Stimulated activated CD8-positive, alpha-beta memory T cell treated with anti-CD3 and anti-CD28 coated beads, Interleukin-4, amount 100 ng/mL, for 4 hours (primary cell): ENCODE data around the gene NDFIP2.

Experiments
- DNase-seq, 2 donors: peaks; one replicate each; pipeline ENCODE4 v3.0.0-alpha.2; 2020; ENCODE audit warnings: low read depth in 2 of 2, low spot score in 1 of 2

The NDFIP2 gene

GRCh38 chr13:79457948-79458347 is 23.0 kb upstream of the NDFIP2 start:
- no peak for DNase-seq

- no peak for DNase-seq
Measured at GRCh38 chr13:79458436-79458835, 22.5 kb upstream of the NDFIP2 start.

DNA sequence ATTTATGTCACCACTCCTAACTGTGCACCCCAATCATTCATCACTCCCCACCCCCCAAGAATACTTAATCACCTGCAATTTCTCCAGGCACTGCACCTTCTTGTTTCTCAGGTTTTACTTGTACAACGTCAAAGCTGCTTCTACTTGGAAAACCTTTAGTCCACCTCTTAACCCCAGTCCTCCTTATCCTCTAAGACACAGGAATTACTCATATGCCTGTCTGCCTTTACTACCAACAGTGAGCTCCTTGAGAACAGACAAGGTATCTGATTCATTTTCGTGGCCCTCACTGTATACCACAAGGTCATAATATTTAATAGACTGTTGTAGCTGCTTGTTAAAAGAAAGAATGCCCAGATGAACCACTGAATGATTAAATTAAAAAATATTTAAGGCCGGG is 21.0 kb upstream of the NDFIP2 start:
- no peak for DNase-seq

DNA sequence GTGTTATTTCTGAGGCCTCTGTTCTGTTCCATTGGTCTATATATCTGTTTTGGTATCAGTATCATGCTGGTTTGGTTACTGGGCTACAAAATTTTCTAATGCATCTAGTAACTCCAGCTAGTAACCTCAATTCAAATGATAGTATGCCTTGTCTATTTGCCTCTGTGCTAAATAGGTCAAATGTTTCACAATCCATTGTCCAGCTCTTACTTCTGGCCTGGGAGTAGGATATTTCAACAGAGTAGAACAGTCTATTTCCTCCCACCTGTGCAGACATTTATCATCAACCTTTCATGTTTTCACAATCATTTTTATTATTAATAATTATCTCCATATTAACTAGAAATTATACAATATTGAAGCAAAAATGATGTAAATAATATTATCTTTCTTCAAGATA is 18.1 kb upstream of the NDFIP2 start:
- no peak for DNase-seq

DNA sequence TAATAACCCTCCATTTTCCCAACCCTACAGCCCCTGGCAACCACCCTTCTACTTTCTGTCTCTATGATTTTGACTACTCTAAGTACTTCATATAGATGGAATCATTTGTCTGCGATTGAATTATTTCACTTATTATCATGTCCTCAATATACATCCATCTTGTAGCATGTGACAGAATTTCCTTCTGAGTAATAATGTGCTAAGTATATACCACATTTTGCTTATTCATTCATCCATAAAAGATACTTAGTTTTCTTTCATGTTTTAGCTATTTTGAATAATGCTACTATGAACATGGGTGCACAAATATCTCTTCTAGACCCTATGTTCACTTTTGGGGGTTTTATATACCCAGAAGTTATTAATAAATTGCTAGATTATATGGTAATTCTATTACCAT is 17.4 kb upstream of the NDFIP2 start:
- no peak for DNase-seq

DNA sequence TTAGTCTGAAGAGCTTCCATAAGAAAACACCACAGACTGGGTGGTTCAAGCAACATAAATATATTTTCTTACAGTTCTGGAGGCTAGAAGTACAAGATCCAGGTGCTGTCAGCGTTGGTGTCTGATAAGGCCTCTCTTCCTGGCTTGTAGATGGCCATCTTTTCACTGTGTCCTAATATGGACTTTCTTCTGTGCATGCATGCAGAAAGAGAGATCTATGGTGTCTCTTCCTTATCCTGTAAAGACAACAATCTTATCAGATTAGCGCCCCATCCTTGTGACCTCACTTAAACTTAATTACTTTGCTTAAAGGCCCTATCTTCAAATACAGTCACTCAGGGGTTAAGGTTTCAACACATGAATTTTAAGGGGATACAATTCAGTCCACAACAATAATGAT is 14.1 kb upstream of the NDFIP2 start:
- DNase-seq = no peak

- no peak for DNase-seq
Measured at GRCh38 chr13:79468402-79468801, 12.6 kb upstream of the NDFIP2 start.

DNA sequence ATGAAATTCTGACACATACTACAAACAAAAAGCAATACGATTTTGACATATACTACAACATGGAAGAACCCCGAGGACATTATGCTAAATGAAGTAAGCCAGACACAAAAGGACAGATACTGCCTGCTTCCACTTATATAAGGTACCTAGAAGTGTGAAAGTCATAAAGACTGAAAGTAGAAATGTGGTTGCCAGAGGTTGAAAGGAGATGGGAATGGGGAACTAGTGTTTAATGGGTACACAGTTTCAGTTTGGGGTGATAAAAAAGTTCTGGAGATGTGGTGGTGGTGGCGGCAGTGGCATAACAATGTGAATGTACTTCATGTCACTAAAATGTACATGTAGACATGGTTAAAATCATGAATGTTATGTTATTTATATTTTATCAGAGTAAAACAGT is 12.1 kb upstream of the NDFIP2 start:
- DNase-seq = no peak

DNA sequence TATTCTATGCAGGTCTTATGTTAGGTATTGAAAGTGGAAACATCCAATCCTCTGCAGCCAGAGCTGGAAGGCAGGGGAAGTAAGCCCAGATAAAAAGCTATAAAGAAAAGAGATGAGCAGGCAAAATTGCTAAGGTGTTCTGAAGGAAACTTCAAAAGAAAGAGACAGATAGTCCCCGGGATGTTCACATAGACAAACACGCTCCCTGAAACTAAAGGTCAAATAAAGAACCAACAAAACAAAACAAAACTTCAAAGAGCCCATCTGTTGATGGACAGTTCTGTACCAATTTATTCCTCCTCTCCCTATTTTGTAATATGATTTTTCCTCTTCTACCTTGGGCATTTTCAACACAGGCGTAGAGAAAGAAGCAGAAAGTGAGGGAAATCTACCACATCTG is 11.3 kb upstream of the NDFIP2 start:
- no peak for DNase-seq

DNA sequence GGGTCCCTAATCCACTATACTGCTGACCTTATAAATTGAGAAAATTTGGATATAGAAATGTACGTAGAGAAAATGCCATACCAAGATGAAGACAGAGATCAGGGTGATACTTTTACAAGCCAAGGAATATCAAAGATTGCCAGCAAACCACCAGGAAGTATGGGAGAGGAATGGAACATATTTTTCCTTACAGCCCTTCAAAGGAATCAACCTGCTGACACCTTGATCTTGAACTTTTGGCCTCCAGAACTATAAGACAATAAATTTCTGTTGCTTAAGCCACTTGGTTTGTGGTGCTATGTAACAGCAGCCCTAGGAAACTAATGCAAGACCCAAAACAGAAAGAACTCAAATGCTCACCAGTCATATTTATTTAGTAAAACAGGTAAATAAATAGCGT is 10.3 kb upstream of the NDFIP2 start:
- no peak for DNase-seq

GRCh38 chr13:79475569-79475968 is 5.4 kb upstream of the NDFIP2 start:
- no peak for DNase-seq

- DNase-seq = no peak
Measured at GRCh38 chr13:79477968-79478367, 3.0 kb upstream of the NDFIP2 start.

DNA sequence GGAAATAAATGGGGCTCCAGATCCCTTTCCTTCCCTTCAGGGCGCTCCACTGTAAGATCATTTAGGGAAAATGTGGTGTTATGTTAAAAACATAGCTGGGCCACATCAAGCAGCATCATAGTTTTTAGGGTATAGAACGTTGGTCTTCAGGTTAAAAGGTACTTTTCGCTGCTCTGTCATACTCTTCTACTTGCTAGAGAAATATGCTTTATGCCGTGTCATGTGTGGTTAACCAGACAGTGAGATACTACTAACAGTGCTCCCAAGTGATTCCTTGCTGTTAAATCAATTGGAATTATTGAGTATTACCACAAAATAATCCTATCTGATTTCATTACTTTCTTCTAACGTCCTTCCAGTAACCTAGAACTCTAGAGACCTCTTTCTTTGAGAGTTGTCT is 1.1 kb upstream of the NDFIP2 start:
- no peak for DNase-seq

GRCh38 chr13:79481685-79482052 is 714 bp downstream of the NDFIP2 start:
- DNase-seq = peak; percentile 42 to 61

DNA sequence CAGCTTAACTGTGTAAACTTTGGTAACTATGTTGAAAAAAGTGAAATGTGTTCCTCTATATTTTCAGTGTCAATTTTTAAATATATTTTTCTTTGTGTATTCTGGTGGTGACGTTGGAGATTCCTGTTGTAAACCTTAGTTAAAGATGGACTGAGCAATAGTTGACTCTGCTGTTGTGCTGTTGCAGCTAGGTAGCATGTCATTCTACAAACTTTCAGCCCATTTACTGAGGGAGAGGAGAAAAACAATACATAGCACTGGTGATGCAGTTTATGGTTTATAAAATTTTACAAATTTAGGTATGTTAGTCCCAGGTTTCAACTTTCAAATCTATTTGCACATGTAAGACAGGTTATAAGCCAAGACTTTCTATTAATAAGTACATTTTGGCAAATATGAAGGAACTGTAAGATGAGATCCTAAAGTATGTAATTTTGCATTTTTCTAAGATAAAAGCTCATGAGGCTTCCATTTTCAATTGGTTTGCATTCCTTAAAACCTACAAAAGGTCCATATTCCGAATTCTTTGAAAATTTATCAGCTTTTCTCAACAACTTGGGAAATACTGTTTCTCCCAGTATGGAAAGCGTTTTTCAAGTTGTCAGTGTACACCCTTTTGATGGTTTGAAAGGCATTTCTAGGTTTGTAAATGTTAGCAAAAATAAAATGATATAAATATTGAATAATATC is 1.5 kb downstream of the NDFIP2 start:
- DNase-seq = no peak

- no peak for DNase-seq
Measured at GRCh38 chr13:79483086-79483706, 2.2 kb downstream of the NDFIP2 start.

DNA sequence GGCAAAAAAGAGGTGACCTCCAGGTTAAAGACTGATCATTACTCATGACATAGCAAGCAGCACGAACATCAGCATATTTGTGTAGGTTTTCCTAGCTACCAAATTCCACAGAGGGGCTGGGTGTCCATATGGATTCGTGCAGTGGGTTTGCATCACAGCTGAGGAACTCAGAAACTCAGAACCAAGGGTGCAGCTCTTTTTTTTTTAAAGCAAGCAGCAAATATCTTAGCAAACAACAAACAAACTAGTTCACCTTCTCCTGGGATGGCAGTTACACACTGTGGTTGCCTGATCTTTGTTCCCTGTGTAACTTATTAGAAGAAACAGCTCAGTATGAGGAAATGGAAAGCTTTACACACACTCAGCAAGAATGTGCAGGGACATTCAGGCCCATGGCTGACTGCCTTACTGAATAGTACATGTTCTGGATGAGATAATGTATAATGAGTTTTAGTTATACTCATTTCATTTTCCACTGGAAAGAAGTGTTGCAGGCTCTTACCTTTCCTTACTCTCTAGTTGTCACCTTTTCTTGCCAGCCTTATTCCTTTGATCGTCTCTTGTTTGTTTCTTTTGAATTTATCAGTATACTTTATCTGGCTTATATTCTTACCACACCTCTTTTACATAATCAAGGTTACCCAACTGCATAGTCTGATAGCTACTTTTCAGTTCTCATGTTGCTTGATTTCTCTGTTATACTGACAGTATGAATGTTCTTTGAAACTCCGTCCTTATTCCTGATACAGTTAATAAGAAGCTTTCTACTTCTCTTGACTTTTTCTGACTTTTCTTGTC is 4.3 kb downstream of the NDFIP2 start:
- DNase-seq = no peak

- no peak for DNase-seq
Measured at GRCh38 chr13:79486433-79487188, 5.7 kb downstream of the NDFIP2 start.

GRCh38 chr13:79490326-79490725 is 9.4 kb downstream of the NDFIP2 start:
- DNase-seq = no peak

GRCh38 chr13:79490824-79491223 is 9.9 kb downstream of the NDFIP2 start:
- DNase-seq = no peak

- no peak for DNase-seq
Measured at GRCh38 chr13:79491715-79492114, 10.8 kb downstream of the NDFIP2 start.

GRCh38 chr13:79492313-79492798 is 11.4 kb downstream of the NDFIP2 start:
- DNase-seq = no peak
